ENCODE data around the gene HTR2B. TPM values are rescaled to one million over a fixed set of nuclear protein-coding genes. Genes with fewer than 3 reads are reported as not detected.

HTR2B gene
- total RNA-seq, 4 donors from 2014 or later: 0.20 to 0.60 (median 0.42) TPM; not detected in 1

DNA sequence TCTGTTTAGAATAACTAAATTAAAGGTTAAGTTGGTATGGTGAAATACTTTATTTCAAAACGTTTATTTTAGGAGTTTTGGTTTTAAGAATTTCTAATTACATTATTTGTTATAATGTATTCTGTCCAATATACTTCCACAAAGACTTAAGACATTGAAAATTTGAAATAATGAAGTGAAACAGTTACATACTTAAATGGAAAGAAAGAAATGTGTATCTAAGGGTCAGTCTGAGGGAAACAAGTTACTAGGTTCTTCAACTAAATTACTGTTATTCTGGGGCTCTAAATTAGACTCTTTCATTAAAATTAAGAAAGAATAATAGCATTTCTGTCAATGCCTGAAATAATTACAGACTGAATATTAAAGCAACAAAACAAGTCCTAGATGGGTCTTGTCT, 7.7 kb downstream of the HTR2B start:
- Histone ChIP-seq H3K27me3 (no peaks in the 10 kb centered on the region), H3K9me3 (no peaks in the 10 kb centered on the region), H3K27ac (no peak overlapping the region), H3K4me1 (peaks cover 0 to 8% (median 2%) of the 10 kb centered on the region in 4 donors), H3K4me3 (no peak overlapping the region), H3K36me3 (no peaks in the 10 kb centered on the region)
- no peak for DNase-seq (ENCODE audit: low spot score in 2 of 2)
- 41 to 43% methylated on average over 1 of the region's 1 CpG for WGBS, 2 donors
- TF ChIP-seq EP300 (IDR thresholded peaks at IDR 0.05) (no peak), POLR2A (IDR thresholded peaks at IDR 0.05) (no peak)
- TF ChIP-seq, protein P1, sequence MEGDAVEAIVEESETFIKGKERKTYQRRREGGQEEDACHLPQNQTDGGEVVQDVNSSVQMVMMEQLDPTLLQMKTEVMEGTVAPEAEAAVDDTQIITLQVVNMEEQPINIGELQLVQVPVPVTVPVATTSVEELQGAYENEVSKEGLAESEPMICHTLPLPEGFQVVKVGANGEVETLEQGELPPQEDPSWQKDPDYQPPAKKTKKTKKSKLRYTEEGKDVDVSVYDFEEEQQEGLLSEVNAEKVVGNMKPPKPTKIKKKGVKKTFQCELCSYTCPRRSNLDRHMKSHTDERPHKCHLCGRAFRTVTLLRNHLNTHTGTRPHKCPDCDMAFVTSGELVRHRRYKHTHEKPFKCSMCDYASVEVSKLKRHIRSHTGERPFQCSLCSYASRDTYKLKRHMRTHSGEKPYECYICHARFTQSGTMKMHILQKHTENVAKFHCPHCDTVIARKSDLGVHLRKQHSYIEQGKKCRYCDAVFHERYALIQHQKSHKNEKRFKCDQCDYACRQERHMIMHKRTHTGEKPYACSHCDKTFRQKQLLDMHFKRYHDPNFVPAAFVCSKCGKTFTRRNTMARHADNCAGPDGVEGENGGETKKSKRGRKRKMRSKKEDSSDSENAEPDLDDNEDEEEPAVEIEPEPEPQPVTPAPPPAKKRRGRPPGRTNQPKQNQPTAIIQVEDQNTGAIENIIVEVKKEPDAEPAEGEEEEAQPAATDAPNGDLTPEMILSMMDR (IDR thresholded peaks at IDR 0.05): no peak

DNA sequence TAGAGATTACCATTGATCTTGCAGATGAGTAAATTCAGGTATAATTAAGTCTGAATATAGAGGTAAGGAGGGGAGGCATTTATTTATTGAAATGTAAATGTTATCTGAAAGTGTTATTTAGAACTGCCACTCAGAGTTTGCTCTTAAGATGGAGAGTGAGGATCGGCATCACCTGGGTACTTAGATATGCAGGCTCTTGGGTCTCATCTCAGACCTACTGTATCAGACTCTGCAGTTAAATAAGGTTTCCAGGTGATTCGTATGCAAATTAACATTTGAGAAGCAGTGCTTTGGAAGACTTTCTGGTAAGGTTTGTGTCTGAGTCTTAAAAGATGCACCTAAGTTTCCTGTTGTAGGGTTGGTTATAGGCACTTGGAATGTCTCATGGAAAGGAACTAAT, 9.2 kb downstream of the HTR2B start:
- no peaks in the 10 kb centered on the region for H3K36me3 ChIP-seq
- H3K4me3 ChIP-seq: no peak overlapping the region
- WGBS, 2 donors: 89 to 91% methylated on average over 2 of the region's 2 CpGs

DNA sequence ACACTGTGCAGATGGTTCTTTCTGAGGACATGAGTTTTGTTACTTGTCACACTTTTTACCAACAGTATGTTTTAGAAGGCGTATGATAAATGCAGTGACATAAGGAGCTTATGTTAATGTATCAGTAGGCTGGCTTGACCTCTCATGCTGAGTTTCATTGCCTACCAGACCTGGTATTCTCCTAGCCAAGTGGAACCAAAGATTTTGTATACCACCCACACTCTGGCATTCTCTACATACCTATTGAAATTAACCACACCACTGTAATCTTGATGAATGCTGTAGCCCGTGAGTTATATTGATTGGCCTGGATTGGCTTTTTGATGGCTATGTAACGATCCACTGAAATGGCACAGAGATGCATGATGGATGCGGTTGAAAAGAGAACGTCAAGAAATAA, 11.4 kb downstream of the HTR2B start:
- no peaks in the 10 kb centered on the region for H3K9me3 ChIP-seq
- no peak for DNase-seq (ENCODE audit: low spot score in 2 of 2)
- TF ChIP-seq POLR2A (IDR thresholded peaks at IDR 0.05): no peak
- TF ChIP-seq, protein P1 (IDR thresholded peaks at IDR 0.05): no peak
- no peak for TF ChIP-seq EP300 (IDR thresholded peaks at IDR 0.05)
- WGBS, 2 donors: 85 to 89% methylated on average over 5 of the region's 5 CpGs
- H3K36me3 ChIP-seq: peaks cover 0 to 15% (median 0%) of the 10 kb centered on the region in 3 donors
- H3K27me3 ChIP-seq: no peaks in the 10 kb centered on the region
- no peak overlapping the region for H3K27ac ChIP-seq
- H3K4me3 ChIP-seq: no peak overlapping the region
- H3K4me1 ChIP-seq: peaks cover 0 to 27% (median 10%) of the 10 kb centered on the region in 4 donors

More for the DNA sequence above, 9.2 kb downstream of the HTR2B start:
- Histone ChIP-seq H3K9me3 (no peaks in the 10 kb centered on the region), H3K27me3 (no peaks in the 10 kb centered on the region), H3K27ac (no peak overlapping the region), H3K4me1 (peaks cover 0 to 22% (median 8%) of the 10 kb centered on the region in 4 donors)
- no peak for DNase-seq (ENCODE audit: low spot score in 2 of 2)
- TF ChIP-seq, protein P1 (IDR thresholded peaks at IDR 0.05): no peak
- TF ChIP-seq POLR2A (IDR thresholded peaks at IDR 0.05) (no peak), EP300 (IDR thresholded peaks at IDR 0.05) (no peak)

DNA sequence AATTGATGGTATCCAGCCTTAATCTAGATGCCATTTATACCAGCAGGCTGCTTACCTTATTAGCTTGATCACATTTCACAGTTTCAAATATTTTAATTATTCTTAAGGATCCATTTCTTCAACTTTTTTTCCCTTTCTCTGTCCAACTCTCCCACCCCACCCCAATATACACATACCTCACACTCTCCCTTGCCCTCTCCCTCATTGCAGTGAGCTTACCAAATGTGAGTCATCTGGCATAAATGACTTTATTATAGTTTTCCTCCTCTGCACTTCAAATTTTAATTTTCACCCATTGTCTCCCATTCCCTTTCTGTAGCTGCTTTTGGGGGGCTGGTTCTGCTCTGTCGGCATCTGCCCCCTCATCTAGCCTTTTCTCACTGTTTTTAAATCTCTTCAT, 12.9 kb downstream of the HTR2B start:
- Histone ChIP-seq H3K27me3 (no peaks in the 10 kb centered on the region), H3K27ac (no peak overlapping the region), H3K36me3 (peaks cover 0 to 17% (median 0%) of the 10 kb centered on the region in 3 donors), H3K9me3 (no peaks in the 10 kb centered on the region), H3K4me1 (peaks cover 0 to 23% (median 10%) of the 10 kb centered on the region in 4 donors), H3K4me3 (no peak overlapping the region)
- no peak for DNase-seq (ENCODE audit: low spot score in 2 of 2)
- TF ChIP-seq, protein P1 (IDR thresholded peaks at IDR 0.05): no peak
- no peak for TF ChIP-seq POLR2A (IDR thresholded peaks at IDR 0.05)
- no peak for TF ChIP-seq EP300 (IDR thresholded peaks at IDR 0.05)
- WGBS, 2 donors: 44 to 49% methylated on average over 1 of the region's 1 CpG

DNA sequence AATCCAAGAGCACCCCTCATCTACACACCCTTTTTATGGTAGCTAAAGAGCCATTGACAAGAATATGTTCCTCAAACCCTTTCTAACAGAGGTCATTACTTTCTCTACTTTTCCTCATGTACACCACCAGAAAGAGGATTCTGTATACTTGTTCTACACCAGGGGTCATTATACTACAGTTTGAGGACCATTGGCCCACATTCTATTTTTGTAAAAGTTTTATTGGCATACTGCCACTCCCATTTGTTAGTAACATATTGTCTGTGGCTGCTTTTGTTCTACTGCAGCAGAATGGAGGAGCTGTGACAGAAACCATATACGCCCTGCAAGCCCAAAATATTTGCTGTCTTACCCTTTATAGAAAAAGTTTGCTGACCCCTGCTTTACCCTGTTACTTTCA, 14.3 kb downstream of the HTR2B start:
- Histone ChIP-seq H3K4me3 (no peak overlapping the region), H3K4me1 (peaks cover 0 to 23% (median 10%) of the 10 kb centered on the region in 4 donors), H3K27me3 (no peaks in the 10 kb centered on the region), H3K9me3 (no peaks in the 10 kb centered on the region), H3K27ac (no peak overlapping the region), H3K36me3 (peaks cover 0 to 17% (median 0%) of the 10 kb centered on the region in 3 donors)
- DNase-seq (ENCODE audit: low spot score in 2 of 2): no peak
- TF ChIP-seq, protein P1 (IDR thresholded peaks at IDR 0.05): no peak
- TF ChIP-seq POLR2A (IDR thresholded peaks at IDR 0.05) (no peak), EP300 (IDR thresholded peaks at IDR 0.05) (no peak)
- WGBS, 2 donors: 20 to 56% methylated on average over 1 of the region's 1 CpG

Data from tibial nerve (tissue), 4 donors.